DLD1 (cell line): ENCODE data around the gene CCL19.
"Not testable (repeated sequence)": the region's sequence is repeated elsewhere in the genome, so short reads cannot be mapped to it uniquely, and the experiment has no call there.

Experiments
- in situ Hi-C: cut with HindIII; loops from 2 replicates; pipeline ENCODE4 v1.10.0; 2017; ENCODE audit warnings: low sequenced_read_pairs

CCL19 gene

GRCh38 chr9:34690983-34691935 is at the start of gene CCL19:
TSS of gene CCL19 (minus strand) at chr9:34691276. CDS start at chr9:34691139, 137 bp downstream.
- in situ Hi-C loops: no loop called here

GRCh38 chr9:34740176-34740575 is 49.1 kb upstream of the CCL19 start:
- in situ Hi-C loops: not testable (repeated sequence)

DNA sequence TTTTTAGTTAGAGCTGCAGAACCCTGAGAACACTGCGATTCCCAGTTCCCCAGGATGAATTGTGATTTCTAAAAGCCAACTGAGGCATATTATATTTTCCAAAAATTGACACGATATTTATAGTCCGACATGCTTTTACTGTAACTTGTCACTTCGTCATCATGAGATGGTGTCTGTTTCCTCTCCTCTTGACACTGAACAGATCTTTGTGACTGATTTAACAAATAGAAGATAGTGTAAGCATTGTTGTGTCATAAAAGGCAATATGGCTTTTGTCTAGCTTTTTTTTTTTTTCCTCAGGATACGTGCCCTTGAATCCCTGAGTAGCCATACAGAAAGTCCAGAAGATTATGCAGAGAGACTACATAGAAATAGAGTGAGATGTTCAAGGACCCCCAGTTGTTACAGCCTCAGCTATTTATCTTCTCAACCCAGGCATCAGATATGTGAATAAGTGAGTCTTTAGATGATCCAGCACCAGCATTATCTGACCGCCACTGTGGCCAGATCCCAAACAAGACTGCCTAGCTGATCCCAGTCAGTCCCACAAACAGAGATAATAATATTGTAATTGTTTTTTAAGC is 46.7 kb upstream of the CCL19 start:
- in situ Hi-C loops: no loop called here

- in situ Hi-C loops: no loop called here
Observed at GRCh38 chr9:34734720-34735119, 43.6 kb upstream of the CCL19 start.

DNA sequence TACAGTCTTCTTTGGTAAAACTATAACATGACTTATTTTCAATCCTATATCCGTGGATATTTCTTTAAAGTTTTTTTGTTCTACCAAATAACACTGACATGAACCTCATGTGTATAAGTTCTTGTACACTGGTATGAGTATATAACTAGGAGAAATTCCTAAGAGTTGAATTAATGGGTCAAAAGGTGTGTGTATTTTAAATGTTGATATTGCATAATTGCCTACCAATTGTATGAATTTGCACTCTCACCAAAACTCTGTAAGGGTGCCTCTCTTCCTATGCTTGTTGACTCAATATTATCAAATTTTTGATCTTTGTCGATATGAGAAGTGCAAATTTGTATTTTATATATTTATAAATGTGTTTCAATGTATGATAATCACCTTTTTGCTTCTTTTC is 41.8 kb upstream of the CCL19 start:
- in situ Hi-C loops: no loop called here

GRCh38 chr9:34732478-34732877 is 41.4 kb upstream of the CCL19 start:
- in situ Hi-C loops: no loop called here

GRCh38 chr9:34723141-34723540 is 32.1 kb upstream of the CCL19 start:
- in situ Hi-C loops: no loop called here

GRCh38 chr9:34719769-34720025 is 28.6 kb upstream of the CCL19 start:
- in situ Hi-C loops: not testable (repeated sequence)

DNA sequence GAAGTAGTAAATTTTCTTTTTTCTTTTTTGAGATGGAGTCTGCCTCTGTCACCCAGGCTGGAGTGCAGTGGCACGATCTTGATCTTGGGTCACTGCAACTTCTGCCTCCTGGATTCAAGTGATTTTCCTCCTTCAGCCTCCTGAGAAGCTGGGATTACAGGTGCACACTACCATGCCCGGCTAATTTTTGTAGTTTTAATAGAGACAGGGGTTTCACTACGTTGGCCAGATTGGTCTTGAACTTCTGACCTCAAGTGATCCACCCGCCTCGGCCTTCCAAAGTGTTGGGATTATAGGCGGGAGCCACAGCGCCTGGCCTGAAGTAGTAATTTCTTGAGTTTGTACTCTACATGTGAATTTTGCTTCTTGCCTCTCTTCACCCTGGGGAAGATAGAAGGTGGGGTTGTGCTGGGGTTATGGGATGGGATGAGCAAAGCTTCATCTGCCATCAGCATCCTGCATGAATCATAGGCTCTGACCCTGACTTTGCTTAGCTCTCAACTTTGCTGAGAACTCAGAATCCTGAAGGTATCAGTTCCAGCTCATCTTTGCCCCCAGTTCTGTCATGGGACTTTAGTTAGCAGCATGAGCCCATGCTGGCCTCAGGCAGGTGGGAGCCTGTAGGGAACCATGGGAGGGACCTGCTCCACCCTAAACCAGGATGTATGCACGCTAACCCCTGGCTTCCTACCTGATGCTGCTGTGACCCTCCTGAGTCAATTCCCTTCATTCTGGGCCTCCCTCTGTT is 28.1 kb upstream of the CCL19 start:
- in situ Hi-C loops: no loop called here

GRCh38 chr9:34717996-34718614 is 27.0 kb upstream of the CCL19 start:
- in situ Hi-C loops: no loop called here

DNA sequence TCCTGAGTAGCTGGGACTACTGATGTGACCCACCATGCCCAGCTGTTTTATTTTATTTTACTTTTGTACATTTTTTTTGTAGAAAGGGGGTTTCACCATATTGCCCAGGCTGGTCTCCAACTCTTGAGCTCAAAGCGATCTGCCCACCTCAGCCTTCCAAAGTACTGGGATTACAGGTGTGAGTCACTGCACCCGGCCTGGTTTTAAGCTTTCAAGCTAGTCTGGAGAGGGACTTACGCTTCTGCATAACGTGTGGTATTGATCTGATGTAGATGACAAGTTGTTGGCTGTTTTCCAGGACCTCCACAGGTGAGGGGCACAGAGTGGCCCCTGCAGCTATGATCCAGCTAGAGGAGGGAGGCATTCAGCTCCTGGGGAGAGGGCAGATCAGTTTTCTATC is 25.6 kb upstream of the CCL19 start:
- in situ Hi-C loops: no loop called here

GRCh38 chr9:34715639-34716215 is 24.7 kb upstream of the CCL19 start:
- in situ Hi-C loops: no loop called here

DNA sequence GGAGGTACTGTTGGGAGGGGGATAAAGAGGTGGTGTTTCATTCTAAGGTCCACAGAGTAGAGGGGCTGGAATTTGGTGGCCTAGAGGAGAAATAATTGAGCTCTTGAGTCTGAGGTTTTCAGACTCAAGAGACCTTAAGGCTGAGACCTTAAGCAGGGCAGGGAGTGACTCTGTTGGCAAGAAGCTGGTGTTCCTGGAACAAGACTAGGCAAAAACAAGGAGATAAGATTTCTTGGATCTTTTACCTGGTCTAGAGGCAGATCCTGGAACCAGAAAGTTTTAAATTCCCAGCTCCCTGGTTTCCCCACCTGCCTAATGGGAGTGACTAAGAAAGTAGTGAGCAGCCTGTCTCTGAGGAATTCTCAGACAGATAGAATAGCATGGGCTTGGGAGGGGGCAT is 22.9 kb upstream of the CCL19 start:
- in situ Hi-C loops: no loop called here

DNA sequence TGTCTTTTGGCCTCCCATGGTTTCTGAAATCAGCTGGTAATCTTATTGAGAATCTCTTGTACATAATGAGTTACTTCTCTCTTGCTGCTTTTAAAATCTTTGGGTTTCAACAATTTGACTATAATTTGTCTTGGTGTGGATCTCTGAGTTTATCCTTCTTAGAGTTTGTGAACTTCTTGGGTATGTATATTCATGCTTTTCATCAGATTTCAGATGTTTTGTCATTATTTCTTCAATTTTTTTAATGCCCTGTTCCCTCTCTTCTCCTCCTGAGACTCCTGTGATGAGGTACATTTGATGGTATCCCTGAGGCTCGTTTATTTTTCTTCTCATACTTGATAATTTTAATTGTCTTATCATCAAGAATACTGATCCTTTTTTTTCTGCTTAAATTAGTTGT is 21.1 kb upstream of the CCL19 start:
- in situ Hi-C loops: no loop called here

DNA sequence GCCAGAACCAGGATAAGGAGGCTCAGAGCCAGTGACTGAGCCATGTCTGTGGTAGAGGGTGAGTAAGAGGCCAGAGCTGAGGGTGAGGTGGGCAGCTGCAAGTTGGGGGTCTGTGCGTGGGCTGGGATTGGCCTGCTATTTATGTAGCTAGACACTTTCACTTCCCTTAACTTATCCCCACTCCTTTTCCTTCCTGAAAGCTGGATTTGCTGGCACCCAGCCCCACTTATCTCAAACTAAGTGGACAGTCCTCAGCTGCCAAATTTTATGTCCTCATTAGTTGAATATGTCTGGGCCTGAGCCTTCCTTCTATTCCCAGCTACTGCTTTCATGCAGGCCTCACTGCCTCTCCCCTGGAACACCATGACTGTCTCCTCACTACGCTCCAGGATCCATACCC is 18.9 kb upstream of the CCL19 start, which contains the start of gene CCL21:
Gene CCL21 (minus strand): TSS at position 114 of the 400 bp plus-strand sequence. CDS start 70 bp downstream, at position 44.
- in situ Hi-C loops: no loop called here

- in situ Hi-C loops: no loop called here
Observed at GRCh38 chr9:34709196-34709978, 18.3 kb upstream of the CCL19 start.

DNA sequence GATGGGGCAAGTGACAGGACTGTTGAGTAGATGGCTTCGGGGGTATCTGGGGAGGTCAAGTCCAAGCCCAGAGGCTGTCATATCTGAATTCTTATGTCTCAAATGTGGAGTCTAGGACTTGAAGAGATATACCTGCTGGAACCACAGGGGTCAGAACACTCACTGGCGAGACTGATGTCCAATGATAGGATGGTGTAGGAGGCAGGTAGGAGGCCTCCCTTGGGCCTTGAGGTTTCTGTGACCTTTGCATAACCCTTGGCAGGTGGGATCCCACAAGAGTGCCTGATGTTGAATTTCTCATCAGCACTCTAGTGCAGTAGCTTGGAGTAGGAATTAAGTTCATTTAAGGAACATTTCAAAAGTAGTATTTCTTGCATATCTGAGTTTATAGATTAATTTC is 16.1 kb upstream of the CCL19 start:
- in situ Hi-C loops: no loop called here

GRCh38 chr9:34701769-34702736 is 11.0 kb upstream of the CCL19 start:
- in situ Hi-C loops: no loop called here
